ENCODE measurements around the gene ERVFRD-1. TPM values are rescaled to one million over a fixed set of nuclear protein-coding genes. Genes with fewer than 3 reads are reported as not detected.
A peak's percentile ranks its signal among the peaks of the same experiment; 100 is the strongest.

The ERVFRD-1 gene
- total and polyA plus RNA-seq, 2 of the 13 experiments (the other 11 are each of a cell fraction or from before 2014, with no cell fraction given) = not detected

DNA sequence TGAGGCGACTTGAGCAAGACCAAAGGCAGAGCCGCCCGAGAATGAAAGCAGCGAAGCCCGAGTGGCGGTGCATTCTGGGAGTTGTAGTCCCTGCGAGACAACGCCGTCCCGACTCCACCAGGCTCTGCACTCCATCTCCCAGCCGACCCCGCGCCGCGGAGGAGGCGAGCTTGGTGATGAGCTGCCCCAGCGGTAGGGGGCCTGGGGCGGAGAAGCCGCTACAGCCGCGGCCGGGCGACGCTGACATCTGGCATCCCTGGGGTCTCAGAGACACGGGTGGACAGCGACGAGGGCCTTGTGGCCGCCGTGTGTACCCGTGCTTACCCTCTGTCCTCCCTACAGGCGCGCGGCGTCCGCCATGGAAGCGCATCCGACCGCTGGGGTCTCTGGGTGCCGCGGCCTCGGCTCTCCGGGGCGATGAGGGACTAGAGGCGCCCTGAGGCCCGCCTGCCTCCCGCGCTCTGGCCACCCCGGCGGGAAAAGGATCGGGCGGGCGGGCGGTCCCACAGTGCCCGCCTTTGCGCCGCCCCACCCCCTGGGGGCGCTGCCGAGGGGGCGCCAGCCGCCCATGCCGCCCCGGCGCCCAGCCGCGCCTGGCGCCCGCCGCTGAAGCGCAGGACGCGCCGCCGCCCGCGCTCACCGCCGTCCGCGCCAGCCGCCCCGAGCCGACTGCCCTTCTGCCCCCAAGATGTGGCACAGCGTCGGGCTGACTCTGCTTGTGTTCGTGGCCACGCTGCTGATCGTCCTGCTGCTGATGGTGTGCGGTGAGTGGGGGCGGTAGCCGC, 17.7 kb downstream of the ERVFRD-1 start, which contains the start of gene SMIM13 (continued):
- TF ChIP-seq, protein P1, sequence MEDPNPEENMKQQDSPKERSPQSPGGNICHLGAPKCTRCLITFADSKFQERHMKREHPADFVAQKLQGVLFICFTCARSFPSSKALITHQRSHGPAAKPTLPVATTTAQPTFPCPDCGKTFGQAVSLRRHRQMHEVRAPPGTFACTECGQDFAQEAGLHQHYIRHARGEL (CRISPR knock-in tag; IDR thresholded peaks at IDR 0.05) = no peak; the same call in 1 of the 2 replicates
- no peak for TF ChIP-seq PHB2 (IDR thresholded peaks at IDR 0.05; ENCODE audit: partially characterized antibody)
- TF ChIP-seq NFAT5 (CRISPR knock-in tag; IDR thresholded peaks at IDR 0.05) = no peak; the same call in none of the 2 replicates
- TF ChIP-seq ZNF761 (CRISPR knock-in tag; conservative IDR thresholded peaks at IDR 0.05) = peak; percentile 68
- TF ChIP-seq U2AF2 (IDR thresholded peaks at IDR 0.05; ENCODE audit: low read depth, low read length) = no peak
- peak; percentile 61; the same call in 1 of the 2 replicates for TF ChIP-seq TFAP4 (IDR thresholded peaks at IDR 0.05; ENCODE audit: borderline replicate concordance, low read depth)
- no peak; the same call in 1 of the 2 replicates for TF ChIP-seq JDP2 (CRISPR knock-in tag; IDR thresholded peaks at IDR 0.05; ENCODE audit: borderline replicate concordance)
- TF ChIP-seq, protein P2, sequence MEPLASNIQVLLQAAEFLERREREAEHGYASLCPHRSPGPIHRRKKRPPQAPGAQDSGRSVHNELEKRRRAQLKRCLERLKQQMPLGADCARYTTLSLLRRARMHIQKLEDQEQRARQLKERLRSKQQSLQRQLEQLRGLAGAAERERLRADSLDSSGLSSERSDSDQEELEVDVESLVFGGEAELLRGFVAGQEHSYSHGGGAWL (CRISPR knock-in tag; IDR thresholded peaks at IDR 0.05) = peak; percentile 72; the same call in 1 of the 2 replicates
- no peak for TF ChIP-seq HNRNPUL1 (IDR thresholded peaks at IDR 0.05; ENCODE audit: low read depth, low read length)
- peak; percentile 93 for TF ChIP-seq ZMYM2 (CRISPR knock-in tag; IDR thresholded peaks at IDR 0.05)
- peak; percentile 96 for TF ChIP-seq BORCS8-MEF2B (CRISPR knock-in tag; IDR thresholded peaks at IDR 0.05)
- TF ChIP-seq SIX1 (CRISPR knock-in tag; IDR thresholded peaks at IDR 0.05; ENCODE audit: borderline replicate concordance) = peak; percentile 61
- peak; percentile 27 for TF ChIP-seq SNAPC4 (CRISPR knock-in tag; IDR thresholded peaks at IDR 0.05)
- TF ChIP-seq E2F2 (CRISPR knock-in tag; IDR thresholded peaks at IDR 0.05; ENCODE audit: borderline replicate concordance) = peak; percentile 87

Data from HepG2 (cell line).